ENCODE results near the gene NFX1. TPM values are rescaled to one million over a fixed set of nuclear protein-coding genes. Genes with fewer than 3 reads are reported as not detected.

NFX1 gene
- total RNA-seq, 2 experiments from 2014 or later: 38.9 to 40.8 TPM

DNA sequence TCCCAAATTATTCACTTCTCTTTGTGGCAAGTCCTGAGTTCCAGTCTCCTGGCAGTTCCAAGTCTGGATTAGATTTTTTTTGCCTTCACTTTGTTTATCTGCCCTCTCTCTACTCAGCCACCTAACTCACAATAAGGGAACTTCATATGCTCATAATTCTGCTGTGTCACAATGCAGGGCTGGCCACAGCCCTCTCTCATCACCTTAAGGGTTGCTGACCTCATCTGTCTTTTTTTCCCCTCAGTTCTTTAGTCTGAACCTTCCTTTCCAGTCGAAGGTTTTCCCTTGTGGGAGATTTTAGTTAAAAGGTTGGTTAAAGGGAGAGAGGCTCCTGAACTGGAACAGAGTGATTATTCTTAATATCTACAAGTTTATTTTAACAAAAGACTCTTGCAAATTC, 29.9 kb upstream of the NFX1 start:
- Mint-ChIP-seq H3K27ac (no peak overlapping the region), H3K4me1 (peaks cover 29% of the 10 kb centered on the region), H3K9me3 (no peaks in the 10 kb centered on the region), H3K36me3 (peaks cover 55% of the 10 kb centered on the region), H3K27me3 (no peaks in the 10 kb centered on the region), H3K4me3 (no peak overlapping the region)
- DNase-seq: no peak

DNA sequence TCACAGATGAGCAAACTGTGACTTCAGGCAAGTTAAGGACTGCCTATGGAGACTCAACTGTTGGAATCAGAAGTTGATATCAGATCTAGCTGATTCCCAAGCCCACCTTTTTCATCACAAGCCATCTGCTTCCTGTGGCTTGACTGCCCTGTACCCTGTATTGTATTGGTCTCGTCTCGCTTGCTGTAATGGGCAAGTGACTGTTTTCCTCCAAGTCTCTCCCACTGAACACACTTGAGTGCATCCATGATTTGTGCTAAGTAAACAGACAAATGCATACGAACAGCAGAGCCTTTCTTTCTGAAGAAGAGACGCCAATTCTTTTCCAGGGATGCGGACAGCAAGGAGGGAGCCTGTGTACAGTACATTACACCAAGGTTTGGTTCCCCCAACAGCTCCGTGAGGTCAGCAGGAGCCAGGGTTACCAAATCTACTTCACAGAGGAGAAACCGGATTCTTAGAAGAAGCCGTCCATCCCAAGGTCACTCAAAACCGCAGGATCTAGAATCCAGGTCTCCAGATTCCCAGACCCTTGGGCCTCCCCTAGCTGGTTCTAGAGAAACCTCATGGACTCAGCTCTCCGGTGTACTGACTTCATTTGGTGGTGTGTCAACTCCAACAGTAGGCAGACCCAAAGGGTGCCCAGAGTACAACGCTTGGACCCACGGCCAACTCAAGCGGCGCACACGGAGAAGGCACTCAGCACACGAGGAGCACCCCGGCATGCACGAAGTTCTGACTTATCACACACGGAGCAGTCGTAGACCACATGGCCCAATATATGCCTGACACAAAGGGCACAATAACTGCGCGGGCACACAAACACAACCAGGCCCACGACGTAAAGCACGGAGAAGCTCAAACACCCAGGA, 26.9 kb upstream of the NFX1 start:
- Mint-ChIP-seq H3K27me3 (no peaks in the 10 kb centered on the region), H3K27ac (peak overlapping the region; percentile 87), H3K9me3 (no peaks in the 10 kb centered on the region), H3K36me3 (peaks cover 50% of the 10 kb centered on the region), H3K4me1 (peaks cover 50% of the 10 kb centered on the region), H3K4me3 (peak overlapping the region; percentile 88)
- peak; percentile 18 for DNase-seq

DNA sequence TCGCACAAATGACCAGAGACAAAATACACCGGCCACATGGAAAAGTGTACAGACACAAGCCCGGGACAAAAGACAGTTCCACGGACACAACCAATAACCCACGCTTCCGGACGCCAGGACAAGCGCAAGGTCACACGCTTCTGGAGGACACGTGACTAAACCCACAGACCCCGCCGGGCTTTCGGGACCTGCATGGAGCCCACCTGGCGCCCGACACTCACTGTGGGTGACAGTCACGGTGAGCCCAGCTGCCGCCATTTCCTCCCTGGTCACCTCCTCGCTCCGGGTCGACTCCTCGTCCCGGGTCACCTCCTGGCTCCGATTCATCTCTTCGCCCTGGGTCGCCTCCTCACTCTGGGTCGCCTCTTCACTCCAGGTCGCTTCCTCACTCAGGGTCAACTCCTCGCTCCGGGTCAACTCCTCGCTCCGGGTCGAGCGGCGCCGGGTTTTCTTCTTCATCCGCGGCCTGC, 26.3 kb upstream of the NFX1 start:
- peak; percentile 54 for DNase-seq
- Mint-ChIP-seq H3K36me3 (peaks cover 44% of the 10 kb centered on the region), H3K9me3 (no peaks in the 10 kb centered on the region), H3K4me3 (peak overlapping the region; percentile 88), H3K27me3 (no peaks in the 10 kb centered on the region), H3K27ac (peak overlapping the region; percentile 87), H3K4me1 (peaks cover 48% of the 10 kb centered on the region)

DNA sequence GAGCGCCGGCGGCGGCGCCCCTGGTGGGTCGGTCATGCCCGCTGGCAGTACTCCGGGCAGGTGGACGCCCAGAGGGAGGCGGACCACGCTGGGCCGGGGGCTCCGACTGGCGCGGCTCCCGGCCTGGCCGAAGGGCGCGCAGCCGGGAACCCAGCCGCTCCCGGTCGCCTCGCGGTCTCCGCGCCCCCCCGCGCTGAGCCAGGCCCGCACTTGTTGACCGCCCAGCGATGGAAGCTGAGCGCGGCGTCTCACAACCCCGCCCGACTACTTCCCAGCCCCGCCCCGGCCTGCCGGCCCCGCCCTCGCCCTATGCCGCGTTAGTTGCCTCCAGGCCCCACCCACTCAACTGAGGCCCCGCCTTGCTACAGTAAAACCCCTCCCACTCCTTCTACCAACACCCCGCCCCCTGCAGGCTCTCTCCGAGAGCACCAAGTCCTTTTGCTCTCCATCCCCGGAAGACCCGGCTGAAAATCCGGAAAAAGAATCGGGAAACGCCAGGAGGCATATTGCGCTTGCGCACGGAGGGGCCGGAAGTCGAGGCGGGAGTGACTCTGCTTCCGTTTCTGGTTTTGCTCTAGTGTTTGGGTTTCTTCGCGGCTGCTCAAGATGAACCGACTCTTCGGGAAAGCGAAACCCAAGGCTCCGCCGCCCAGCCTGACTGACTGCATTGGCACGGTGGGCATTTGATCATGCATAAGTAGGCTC, 25.7 kb upstream of the NFX1 start, which contains the start of the genes BAG1 and CHMP5:
BAG1 (minus strand) TSS at position 236 of the 705 bp plus-strand sequence.
CHMP5 (plus strand) TSS at position 577 of the 705 bp plus-strand sequence; CDS start at position 607, 30 bp downstream.
- Mint-ChIP-seq H3K36me3 (peaks cover 43% of the 10 kb centered on the region), H3K4me3 (peak within 1 kb of the TSS; percentile 90), H3K27me3 (no peaks in the 10 kb centered on the region), H3K27ac (peak within 1 kb of the TSS; percentile 92), H3K4me1 (peaks cover 46% of the 10 kb centered on the region), H3K9me3 (no peaks in the 10 kb centered on the region)
- DNase-seq: peak; percentile 99

DNA sequence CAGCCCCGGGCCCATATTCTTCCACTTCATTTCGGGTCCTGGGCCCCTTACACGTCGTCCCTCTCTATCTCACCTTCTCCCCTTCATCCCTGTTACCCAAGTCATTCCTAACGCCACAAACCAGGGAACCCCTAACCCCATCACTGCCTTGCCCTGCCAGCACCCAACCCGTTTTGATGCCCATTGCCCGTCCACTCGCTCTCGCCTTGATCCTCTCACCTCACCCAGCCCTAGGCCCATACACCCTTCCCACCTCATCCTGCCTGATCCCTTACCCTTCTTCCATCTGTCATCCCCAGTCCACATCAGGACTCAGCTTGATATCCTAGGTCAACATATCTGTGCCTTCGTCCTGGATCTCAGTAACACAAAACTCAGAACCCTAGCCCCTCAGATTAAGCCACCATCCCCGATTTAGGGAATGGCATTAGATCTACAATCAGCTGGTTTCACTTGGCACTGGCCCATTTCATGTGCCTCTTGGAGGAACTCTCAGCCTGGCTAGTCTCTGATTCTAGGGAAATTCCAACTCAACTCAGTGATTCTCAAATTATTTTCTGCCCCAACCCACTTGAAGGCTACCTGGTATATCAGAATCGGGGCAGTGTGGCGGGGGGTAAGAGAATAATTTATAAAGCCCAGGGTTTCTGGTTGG, 25.0 kb upstream of the NFX1 start:
- peak overlapping the region; percentile 92 for H3K27ac Mint-ChIP-seq
- H3K9me3 Mint-ChIP-seq: no peaks in the 10 kb centered on the region
- H3K4me3 Mint-ChIP-seq: peak overlapping the region; percentile 90
- H3K4me1 Mint-ChIP-seq: peaks cover 43% of the 10 kb centered on the region
- no peak for DNase-seq
- no peaks in the 10 kb centered on the region for H3K27me3 Mint-ChIP-seq
- H3K36me3 Mint-ChIP-seq: peaks cover 36% of the 10 kb centered on the region

DNA sequence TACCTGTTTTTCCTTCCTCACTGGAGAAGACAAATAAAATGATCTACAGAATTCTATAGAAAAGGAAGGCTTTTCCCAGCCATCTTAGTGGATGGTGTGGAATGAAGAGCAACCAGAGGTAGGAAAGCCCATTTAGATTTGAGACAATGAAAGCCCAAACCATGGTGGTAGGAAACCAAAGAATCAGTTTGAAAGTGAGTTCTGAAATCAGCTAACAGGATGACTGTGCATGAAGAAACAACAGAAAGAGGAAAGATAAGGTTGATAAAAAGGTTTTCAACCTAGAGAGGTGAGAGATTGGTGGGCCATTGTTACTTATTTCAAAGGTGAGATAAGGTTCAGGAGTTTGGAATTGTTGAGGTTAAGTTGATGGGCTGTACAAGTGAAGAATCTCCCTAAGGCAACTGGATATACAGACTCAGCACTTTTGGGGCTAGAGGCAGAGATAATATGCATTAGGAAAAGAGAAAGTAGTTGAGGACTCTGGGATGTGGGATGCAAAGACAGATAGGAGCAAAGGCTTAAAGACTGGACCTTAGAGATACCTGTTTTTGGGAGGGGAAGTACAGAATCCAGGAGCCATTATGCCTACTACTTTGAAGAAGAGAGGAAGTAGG, 23.1 kb upstream of the NFX1 start:
- Mint-ChIP-seq H3K4me1 (peaks cover 30% of the 10 kb centered on the region), H3K4me3 (no peak overlapping the region), H3K27ac (peak overlapping the region; percentile 49), H3K9me3 (no peaks in the 10 kb centered on the region), H3K27me3 (no peaks in the 10 kb centered on the region), H3K36me3 (peaks cover 30% of the 10 kb centered on the region)
- no peak for DNase-seq

DNA sequence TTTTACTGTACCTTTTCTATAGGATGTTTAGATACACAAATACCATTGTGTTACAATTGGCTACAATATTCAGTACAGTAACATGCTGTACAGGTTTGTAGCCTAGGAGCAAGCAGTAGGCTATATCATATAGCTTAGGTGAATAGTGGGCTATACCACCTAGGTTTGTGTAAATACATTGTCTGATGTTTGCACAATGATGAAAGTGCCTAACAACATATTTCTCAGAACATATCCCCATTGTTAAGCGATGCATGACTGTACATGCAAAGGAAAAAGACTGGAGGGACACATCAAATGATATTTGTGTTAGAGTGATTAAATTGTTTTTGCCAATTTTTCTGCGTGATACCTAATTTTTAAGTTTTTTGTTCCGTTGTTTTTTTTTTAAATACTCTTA, 20.2 kb upstream of the NFX1 start:
- H3K27ac Mint-ChIP-seq: no peak overlapping the region
- peaks cover 26% of the 10 kb centered on the region for H3K4me1 Mint-ChIP-seq
- H3K9me3 Mint-ChIP-seq: no peaks in the 10 kb centered on the region
- peaks cover 16% of the 10 kb centered on the region for H3K36me3 Mint-ChIP-seq
- H3K27me3 Mint-ChIP-seq: no peaks in the 10 kb centered on the region
- no peak overlapping the region for H3K4me3 Mint-ChIP-seq
- no peak for DNase-seq

DNA sequence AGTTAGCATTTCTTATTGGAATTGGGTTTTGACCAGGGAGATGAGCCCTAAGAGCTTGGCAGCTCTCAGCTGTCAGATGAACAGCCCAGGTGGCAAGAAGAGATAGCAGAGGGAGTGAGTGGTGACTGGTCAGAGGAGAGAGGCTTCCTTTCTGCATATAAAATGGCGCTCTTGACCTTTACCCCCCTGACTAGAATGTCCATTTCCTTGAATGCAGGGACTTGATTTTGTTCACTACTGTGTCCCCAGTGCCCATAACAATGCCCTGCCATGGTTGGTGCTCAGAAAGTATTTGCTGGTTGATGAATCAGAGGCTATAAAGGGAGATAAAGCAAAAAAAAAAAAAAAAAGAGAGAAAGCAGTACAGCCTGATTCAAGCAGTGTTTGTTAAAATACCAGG, 18.3 kb upstream of the NFX1 start:
- Mint-ChIP-seq H3K4me3 (no peak overlapping the region), H3K36me3 (peaks cover 8% of the 10 kb centered on the region), H3K4me1 (peaks cover 14% of the 10 kb centered on the region), H3K9me3 (no peaks in the 10 kb centered on the region), H3K27ac (no peak overlapping the region), H3K27me3 (no peaks in the 10 kb centered on the region)
- DNase-seq: no peak

DNA sequence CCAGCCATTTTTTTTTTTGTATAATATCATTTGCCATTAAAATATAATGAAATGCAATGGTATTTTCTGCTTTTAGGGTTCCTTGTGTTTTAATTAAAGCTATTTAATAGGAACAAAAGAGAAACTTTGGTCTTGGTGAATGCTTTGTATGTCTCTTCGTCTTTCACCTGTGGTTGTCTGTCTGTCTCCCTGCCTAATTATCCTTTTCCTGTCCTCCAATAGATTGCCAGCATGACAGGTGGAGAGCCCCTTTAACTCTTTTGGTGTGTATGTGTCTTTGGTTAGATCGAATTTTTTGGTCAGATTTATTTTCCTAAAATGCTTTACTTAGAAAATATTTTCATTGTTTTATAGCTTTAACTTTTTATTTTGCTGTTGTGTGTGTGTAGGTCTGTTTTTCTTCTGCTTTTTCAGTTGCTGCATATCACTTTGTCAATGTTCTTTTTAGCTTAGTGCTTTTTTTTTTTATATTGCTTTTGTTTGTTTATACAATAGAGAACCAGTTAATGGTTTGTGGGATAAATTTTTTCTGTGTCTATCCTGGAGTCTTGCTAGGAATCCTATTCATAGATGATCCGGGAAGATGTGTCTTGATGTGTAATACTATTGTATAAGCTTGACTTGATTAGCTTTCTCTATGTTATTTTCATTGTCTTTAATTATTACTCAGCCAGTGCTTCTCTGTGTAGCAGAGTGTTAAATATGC, 16.9 kb upstream of the NFX1 start:
- Mint-ChIP-seq H3K27me3 (no peaks in the 10 kb centered on the region), H3K4me3 (no peak overlapping the region), H3K9me3 (no peaks in the 10 kb centered on the region), H3K27ac (no peak overlapping the region), H3K4me1 (peaks cover 7% of the 10 kb centered on the region), H3K36me3 (peaks cover 12% of the 10 kb centered on the region)
- no peak for DNase-seq

DNA sequence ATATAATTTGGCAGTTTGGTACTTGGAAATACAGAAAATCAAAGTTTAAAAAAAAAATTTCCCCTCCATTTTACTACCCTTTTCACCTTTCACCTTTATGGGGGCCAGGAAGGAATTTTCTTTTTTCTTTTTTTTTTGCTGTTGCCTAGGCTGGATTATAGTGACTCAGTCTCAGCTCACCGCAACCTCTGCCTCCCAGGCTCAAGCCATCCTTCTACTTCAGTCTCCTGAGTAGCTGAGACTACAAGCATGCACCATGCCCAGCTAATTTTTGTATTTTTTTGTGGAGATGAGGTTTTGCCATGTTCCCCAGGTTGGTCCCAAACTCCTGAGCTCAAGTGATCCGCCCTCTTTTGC, 16.4 kb upstream of the NFX1 start:
- no peak overlapping the region for H3K27ac Mint-ChIP-seq
- no peaks in the 10 kb centered on the region for H3K27me3 Mint-ChIP-seq
- H3K9me3 Mint-ChIP-seq: no peaks in the 10 kb centered on the region
- no peak for DNase-seq
- peaks cover 12% of the 10 kb centered on the region for H3K36me3 Mint-ChIP-seq
- H3K4me1 Mint-ChIP-seq: peaks cover 7% of the 10 kb centered on the region
- H3K4me3 Mint-ChIP-seq: no peak overlapping the region

DNA sequence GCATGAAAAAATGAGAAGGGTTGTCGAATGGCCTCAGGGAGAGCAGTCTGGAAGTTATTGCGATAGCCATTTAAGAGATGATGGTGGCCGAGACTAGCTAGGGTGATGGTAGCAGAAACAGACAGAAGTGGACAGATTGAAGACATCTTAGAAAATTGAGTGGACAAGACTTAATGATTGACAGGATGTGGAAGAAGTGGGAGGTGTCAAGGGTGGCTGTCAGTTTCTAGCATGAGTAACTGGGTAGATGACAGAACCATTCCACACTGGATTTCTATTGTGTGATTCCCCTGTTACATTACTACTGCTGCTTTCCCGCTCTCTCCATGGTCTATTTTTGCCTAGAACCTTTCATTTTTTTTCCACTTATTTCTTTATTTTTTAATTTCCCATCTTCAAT, 12.8 kb upstream of the NFX1 start:
- Mint-ChIP-seq H3K9me3 (no peaks in the 10 kb centered on the region), H3K27ac (no peak overlapping the region), H3K4me3 (no peak overlapping the region), H3K36me3 (peaks cover 13% of the 10 kb centered on the region), H3K27me3 (no peaks in the 10 kb centered on the region), H3K4me1 (peaks cover 9% of the 10 kb centered on the region)
- DNase-seq: no peak

DNA sequence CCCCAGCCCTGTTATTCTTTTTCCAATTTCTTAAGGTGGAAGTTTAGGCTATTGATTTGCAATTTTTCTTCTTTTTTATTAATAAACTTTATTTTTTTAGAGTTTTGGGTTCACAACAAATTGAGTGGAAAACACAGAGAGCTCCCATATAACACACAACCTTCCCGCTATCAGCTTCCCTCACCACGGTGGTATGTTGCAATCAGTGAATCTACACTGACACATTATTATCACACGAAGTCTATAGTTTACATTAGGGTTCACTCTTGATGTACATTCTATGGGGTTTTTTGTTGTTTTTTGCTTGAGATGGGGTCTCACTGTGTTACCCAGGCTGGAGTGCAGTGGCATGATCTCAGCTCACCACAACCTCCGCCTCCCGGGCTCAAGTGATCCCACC, 4.8 kb upstream of the NFX1 start:
- Mint-ChIP-seq H3K36me3 (peaks cover 5% of the 10 kb centered on the region), H3K27ac (no peak overlapping the region), H3K4me3 (no peak overlapping the region)

DNA sequence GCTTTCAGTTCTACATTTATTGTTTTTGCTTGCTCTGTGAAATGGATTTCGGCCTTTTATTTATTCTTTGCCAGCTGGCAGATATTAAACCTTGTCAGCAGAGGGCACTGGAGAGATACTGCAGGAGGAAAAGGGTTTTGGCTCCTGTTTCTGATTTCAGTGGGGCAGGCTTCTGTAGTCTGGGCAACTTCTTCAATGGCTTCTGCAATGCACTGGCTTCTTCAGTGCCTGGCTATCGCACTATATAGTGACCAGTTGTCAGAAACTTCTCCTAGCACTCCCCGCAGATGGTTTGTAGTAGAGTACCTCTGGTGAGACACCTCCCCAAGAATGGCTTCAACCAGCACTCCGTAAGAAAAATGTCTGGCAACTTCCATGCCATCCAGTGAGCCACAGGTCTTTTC, 3.2 kb upstream of the NFX1 start:
- Mint-ChIP-seq H3K27ac (peak overlapping the region; percentile 18), H3K4me1 (peaks cover 24% of the 10 kb centered on the region), H3K36me3 (peaks cover 15% of the 10 kb centered on the region), H3K27me3 (no peaks in the 10 kb centered on the region), H3K4me3 (no peak overlapping the region), H3K9me3 (no peaks in the 10 kb centered on the region)
- peak; percentile 39 for DNase-seq

More for the DNA sequence above, 4.8 kb upstream of the NFX1 start:
- H3K9me3 Mint-ChIP-seq: no peaks in the 10 kb centered on the region
- DNase-seq: no peak
- no peaks in the 10 kb centered on the region for H3K27me3 Mint-ChIP-seq
- peaks cover 9% of the 10 kb centered on the region for H3K4me1 Mint-ChIP-seq

DNA sequence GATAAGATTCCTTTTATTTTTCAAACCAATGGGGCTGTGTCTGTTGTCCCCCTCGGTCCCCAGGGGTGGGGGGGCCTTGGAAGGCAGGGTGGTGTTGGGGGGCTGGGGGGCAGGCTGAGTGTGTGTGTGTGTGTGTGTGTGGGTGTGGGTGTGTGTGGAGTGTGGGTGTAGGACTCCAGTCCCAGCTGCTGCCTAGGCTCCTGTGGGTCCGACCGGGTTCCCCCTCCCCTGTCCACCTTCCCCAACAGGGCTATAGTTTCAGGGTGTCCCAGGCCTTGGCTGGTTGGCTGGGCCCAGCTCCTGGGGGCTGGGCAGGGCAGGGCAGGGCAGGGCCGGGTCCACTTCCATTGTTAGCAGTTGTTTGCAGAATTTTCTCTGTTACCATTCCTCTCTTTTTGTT, 2.1 kb upstream of the NFX1 start:
- DNase-seq: no peak
- Mint-ChIP-seq H3K9me3 (no peaks in the 10 kb centered on the region), H3K36me3 (peaks cover 26% of the 10 kb centered on the region), H3K4me1 (peaks cover 36% of the 10 kb centered on the region), H3K27ac (peak overlapping the region; percentile 100), H3K27me3 (no peaks in the 10 kb centered on the region), H3K4me3 (no peak overlapping the region)
